ENCODE data around the gene TMEM108. TPM values are rescaled to one million over a fixed set of nuclear protein-coding genes. Genes with fewer than 3 reads are reported as not detected.

TMEM108 gene
- total and polyA plus RNA-seq, 2 experiments from 2014 or later, result 7.4 to 15.3 TPM

DNA sequence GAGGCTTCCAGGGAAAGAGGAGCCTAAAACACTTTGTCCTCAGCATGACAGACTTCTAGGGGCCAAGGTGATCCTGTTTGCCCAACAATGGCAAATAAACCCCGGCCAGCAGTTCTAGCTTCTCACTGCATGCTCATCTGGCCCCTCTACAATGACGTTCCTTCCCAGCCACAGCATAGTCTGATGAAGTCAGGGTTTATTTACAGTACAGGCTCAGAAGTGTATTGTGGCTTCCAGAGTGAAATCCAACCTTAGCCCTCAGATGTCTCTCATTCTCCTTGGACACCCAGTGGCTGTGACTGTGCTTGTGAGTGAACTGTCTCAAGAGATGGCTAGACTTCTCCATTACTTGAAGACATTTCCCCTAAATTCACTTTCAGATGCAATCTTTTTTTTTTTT lies 402.5 kb downstream of the TMEM108 start (continued):
- TF ChIP-seq ZNF114 (CRISPR knock-in tag; IDR thresholded peaks at IDR 0.05) (no peak), EZH2 (IDR thresholded peaks at IDR 0.05; ENCODE audit: low read depth, unreplicated experiment) (no peak), CREB1 (CRISPR knock-in tag; IDR thresholded peaks at IDR 0.05; ENCODE audit: low read depth) (no peak), JUNB (IDR thresholded peaks at IDR 0.05; ENCODE audit: unreplicated experiment) (no peak), NANOG (IDR thresholded peaks at IDR 0.05; ENCODE audit: borderline replicate concordance) (no peak), CTCF (conservative IDR thresholded peaks at IDR 0.05; ENCODE audit: low read depth in 2 of 2) (no peak), ZNF331 (CRISPR knock-in tag; IDR thresholded peaks at IDR 0.05; ENCODE audit: low read depth) (no peak)
- TF ChIP-seq, protein P1, sequence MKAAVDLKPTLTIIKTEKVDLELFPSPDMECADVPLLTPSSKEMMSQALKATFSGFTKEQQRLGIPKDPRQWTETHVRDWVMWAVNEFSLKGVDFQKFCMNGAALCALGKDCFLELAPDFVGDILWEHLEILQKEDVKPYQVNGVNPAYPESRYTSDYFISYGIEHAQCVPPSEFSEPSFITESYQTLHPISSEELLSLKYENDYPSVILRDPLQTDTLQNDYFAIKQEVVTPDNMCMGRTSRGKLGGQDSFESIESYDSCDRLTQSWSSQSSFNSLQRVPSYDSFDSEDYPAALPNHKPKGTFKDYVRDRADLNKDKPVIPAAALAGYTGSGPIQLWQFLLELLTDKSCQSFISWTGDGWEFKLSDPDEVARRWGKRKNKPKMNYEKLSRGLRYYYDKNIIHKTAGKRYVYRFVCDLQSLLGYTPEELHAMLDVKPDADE (IDR thresholded peaks at IDR 0.05), result no peak
- TF ChIP-seq, protein P2, sequence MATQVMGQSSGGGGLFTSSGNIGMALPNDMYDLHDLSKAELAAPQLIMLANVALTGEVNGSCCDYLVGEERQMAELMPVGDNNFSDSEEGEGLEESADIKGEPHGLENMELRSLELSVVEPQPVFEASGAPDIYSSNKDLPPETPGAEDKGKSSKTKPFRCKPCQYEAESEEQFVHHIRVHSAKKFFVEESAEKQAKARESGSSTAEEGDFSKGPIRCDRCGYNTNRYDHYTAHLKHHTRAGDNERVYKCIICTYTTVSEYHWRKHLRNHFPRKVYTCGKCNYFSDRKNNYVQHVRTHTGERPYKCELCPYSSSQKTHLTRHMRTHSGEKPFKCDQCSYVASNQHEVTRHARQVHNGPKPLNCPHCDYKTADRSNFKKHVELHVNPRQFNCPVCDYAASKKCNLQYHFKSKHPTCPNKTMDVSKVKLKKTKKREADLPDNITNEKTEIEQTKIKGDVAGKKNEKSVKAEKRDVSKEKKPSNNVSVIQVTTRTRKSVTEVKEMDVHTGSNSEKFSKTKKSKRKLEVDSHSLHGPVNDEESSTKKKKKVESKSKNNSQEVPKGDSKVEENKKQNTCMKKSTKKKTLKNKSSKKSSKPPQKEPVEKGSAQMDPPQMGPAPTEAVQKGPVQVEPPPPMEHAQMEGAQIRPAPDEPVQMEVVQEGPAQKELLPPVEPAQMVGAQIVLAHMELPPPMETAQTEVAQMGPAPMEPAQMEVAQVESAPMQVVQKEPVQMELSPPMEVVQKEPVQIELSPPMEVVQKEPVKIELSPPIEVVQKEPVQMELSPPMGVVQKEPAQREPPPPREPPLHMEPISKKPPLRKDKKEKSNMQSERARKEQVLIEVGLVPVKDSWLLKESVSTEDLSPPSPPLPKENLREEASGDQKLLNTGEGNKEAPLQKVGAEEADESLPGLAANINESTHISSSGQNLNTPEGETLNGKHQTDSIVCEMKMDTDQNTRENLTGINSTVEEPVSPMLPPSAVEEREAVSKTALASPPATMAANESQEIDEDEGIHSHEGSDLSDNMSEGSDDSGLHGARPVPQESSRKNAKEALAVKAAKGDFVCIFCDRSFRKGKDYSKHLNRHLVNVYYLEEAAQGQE (IDR thresholded peaks at IDR 0.05; ENCODE audit: unreplicated experiment), result no peak

DNA sequence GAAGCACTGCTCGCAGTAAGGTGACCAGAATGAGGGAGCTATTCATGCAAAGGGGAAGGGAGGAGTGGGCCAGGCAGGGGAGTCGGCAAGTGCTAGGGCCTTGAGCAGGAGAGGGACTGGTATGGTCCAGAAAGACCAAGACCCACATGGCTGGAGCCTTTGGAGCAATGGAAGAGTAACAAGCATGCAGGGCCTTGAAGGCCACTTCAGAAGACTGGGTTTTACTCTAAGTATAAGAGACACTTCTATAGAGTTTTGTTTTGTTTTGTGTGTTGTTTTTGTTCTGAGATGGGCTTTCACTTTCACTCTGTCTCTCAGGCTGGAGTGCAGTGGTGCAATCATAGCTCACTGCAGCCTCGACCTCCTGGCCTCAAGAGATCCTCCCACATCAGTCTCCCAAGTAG lies 403.7 kb downstream of the TMEM108 start:
- H3K9me2 ChIP-seq (ENCODE audit: insufficient read depth), result no peaks in the 10 kb centered on the region
- no peaks in the 10 kb centered on the region for H3K27me3 ChIP-seq (ENCODE audit: insufficient read depth)
- H3K9me3 Mint-ChIP-seq, result peaks cover 4% of the 10 kb centered on the region; the same call in 2 of the 3 replicates
- no peak overlapping the region for H3K4me3 Mint-ChIP-seq
- H3K4me3 ChIP-seq, result no peak overlapping the region
- H3K79me2 ChIP-seq (replicated peaks; ENCODE audit: insufficient read depth), result no peaks in the 10 kb centered on the region
- no peak overlapping the region for H2AFZ ChIP-seq
- H3K36me3 Mint-ChIP-seq (ENCODE audit: low read depth), result no peaks in the 10 kb centered on the region
- DNase-seq (ENCODE audit: low spot score) (no peak), ATAC-seq (no peak)
- no peak overlapping the region for H3K27ac Mint-ChIP-seq
- H3K27me3 Mint-ChIP-seq (ENCODE audit: insufficient read depth, low read depth, poor library complexity), result peaks cover 1% of the 10 kb centered on the region
- H3K4me2 ChIP-seq, result no peak overlapping the region
- H3K4me1 ChIP-seq (ENCODE audit: insufficient read depth), result no peaks in the 10 kb centered on the region
- no peaks in the 10 kb centered on the region for H3F3A ChIP-seq (replicated peaks; ENCODE audit: low read depth)
- no peak overlapping the region for H3K27ac ChIP-seq (ENCODE audit: low read depth)
- H3K36me3 ChIP-seq (ENCODE audit: insufficient read depth), result no peaks in the 10 kb centered on the region
- H4K20me1 ChIP-seq (replicated peaks; ENCODE audit: insufficient read depth), result no peaks in the 10 kb centered on the region
- H3K4me1 Mint-ChIP-seq, result no peaks in the 10 kb centered on the region
- TF ChIP-seq ZNF114 (CRISPR knock-in tag; IDR thresholded peaks at IDR 0.05), result no peak
- no peak for TF ChIP-seq NANOG (IDR thresholded peaks at IDR 0.05; ENCODE audit: borderline replicate concordance)
- no peak for TF ChIP-seq POLR2AphosphoS5 (IDR thresholded peaks at IDR 0.05; ENCODE audit: low read depth)
- no peak for TF ChIP-seq JUNB (IDR thresholded peaks at IDR 0.05; ENCODE audit: unreplicated experiment)
- no peak for TF ChIP-seq EZH2phosphoT487 (IDR thresholded peaks at IDR 0.05; ENCODE audit: unreplicated experiment)
- TF ChIP-seq ZNF462 (CRISPR knock-in tag; IDR thresholded peaks at IDR 0.05), result no peak
